Measurements from ENCODE around the gene LHX5.

LHX5 gene

GRCh38 chr12:113438523-113439300, 33.0 kb downstream of the LHX5 start:
- no peak for DNase-seq

DNA sequence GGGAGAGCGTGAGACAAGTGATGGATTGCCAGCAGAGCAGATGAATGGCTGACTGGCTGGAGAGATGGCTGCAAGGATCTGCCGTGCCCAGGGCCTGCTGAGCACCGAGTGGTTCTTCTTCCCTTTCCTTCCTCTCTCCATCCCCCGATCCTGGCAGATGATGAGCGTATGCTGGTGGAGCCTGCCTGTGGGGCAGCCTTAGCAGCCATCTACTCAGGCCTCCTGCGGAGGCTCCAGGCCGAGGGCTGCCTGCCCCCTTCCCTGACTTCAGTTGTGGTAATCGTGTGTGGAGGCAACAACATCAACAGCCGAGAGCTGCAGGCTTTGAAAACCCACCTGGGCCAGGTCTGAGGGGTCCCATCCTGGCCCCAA, 34.0 kb downstream of the LHX5 start:
- DNase-seq = no peak

DNA sequence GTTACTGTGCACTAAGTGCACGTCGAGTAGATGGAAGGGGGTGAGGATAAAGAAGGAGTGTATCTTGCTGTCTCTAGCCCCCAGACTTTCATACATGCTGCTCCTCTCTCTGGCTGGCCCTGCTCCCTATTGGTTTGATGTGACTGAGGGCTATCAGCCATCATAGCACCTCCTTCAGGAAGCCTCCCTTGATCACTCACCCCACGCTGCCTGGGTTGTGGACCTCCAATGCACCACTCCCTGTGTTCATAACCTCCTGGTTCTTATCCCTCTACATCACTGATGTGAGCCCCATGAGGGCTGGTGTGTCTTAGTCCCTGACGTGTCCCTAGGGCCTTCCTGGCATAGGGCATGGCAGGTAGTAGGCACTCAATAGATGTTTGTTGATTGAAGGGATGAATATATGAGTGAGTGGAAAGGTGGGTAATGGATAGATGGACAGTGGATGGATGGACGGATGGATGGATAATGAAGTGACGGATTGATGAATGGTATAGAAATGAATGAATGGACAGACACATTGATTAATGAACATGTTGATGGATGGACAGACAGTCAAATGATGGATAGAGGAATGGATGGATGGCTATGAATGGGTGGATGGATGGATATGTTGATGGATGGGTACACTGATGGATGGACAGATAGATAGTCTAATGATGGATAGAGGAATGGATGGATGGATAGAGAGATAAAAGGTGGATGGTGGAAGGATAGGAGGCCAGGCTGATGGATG, 34.5 kb downstream of the LHX5 start:
- no peak for DNase-seq

GRCh38 chr12:113436586-113436985, 35.1 kb downstream of the LHX5 start:
- DNase-seq = no peak

GRCh38 chr12:113435367-113435766, 36.3 kb downstream of the LHX5 start:
- no peak for DNase-seq

- no peak for DNase-seq
Observed at GRCh38 chr12:113432986-113433385, 38.7 kb downstream of the LHX5 start.

DNA sequence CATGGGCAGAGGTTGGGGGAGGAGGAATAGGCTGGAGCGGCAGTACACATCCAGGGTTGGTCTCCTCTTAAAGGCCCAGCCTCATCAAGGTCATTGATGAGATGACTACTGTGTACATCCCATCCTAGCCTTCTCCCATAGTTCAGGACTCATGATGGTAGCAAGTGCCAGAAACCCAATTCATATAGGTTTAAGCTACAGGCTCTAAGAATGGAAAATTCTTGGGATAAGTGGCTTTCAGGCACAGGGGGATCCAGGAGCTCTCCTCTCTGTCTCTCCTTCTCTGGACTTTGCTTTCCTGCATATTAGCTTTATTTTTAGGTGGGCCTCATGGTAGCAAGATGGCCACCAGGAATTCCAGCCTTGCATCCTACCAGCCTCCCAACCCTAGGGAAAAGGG, 43.2 kb downstream of the LHX5 start:
- DNase-seq = no peak

DNA sequence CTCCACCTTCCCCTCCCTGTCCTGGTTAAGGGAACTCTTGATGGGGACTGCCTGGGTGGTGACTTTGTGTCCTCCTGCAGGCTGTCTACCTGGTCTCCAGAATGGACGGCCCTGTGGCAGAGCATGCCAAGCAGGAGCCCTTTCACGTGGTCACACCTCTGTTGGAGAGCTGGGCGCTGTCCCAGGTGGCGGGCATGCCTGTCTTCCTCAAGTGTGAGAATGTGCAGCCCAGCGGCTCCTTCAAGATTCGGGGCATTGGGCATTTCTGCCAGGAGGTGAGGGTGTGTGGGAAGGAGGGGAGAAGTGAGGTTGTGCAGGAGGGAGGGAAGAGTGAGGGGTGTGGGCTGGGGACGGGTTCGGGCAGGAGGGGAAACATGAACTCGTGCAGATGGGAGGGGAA, 43.8 kb downstream of the LHX5 start:
- no peak for DNase-seq

DNA sequence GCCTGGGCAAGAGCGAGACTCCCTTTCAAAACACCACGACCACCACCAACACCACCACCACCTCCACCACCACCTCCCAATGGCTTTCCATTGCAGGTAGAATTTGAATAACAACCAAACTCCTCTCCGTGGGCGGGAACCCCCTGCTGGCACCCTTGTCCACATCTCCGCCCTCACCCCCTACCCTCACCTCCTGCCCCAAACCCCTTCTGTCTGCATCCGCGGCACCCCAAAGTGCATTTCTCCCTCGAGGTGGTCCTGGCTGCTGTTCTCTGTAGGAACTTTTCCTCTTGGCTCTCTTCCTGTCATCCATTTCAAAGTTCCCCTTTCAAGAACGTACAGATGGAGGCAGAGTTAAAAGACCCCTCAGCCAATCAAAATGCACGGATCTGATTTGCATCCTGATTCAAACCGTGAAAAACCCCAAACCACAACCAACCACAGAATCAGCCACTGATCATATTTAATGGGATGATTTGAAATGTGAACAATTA, 45.7 kb downstream of the LHX5 start:
- DNase-seq = no peak

- DNase-seq = no peak
Observed at GRCh38 chr12:113424915-113425823, 46.5 kb downstream of the LHX5 start.

GRCh38 chr12:113424456-113424855, 47.2 kb downstream of the LHX5 start:
- no peak for DNase-seq

GRCh38 chr12:113422886-113423669, 48.6 kb downstream of the LHX5 start:
- DNase-seq = no peak

- peak; percentile 62 for DNase-seq
Observed at GRCh38 chr12:113422030-113422885, 49.4 kb downstream of the LHX5 start, which contains the start of gene SDSL. TSS of gene SDSL (plus strand) at chr12:113422380. CDS start at chr12:113427983, 5,603 bp downstream.

GRCh38 chr12:113420996-113421595, 50.6 kb downstream of the LHX5 start:
- DNase-seq = no peak

DNA sequence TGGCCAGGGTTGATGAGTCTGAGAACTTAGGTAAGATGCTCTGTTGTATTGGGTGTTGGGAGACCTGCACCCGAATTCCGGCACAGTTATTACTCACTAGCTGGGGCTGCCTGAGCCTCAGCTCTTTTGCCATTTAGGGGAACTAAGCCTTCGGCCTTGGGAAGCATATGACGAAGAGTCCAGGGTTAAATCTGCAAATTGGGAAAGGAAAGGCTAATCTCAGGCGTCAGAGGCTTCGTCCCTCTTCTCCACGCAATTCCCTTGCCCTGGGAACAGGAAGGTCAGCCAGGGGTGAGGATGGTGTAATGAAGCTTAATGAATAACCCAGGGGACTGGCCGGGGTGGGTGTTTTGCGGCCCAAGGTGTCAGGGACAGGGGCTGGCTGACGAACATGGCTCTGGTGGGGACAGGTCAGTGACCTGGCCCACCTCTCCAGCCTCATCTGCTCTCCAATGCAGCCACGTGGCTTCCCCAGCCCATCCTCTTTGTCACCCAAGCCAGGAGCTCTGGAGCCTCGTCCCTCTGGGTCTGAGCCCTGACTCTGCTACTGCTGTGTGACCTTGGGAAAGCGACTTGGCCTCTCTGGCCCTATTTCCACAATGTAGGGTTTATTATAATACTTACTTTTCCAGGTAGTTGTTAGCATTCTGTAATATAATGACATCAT, 53.3 kb downstream of the LHX5 start:
- no peak for DNase-seq

DNA sequence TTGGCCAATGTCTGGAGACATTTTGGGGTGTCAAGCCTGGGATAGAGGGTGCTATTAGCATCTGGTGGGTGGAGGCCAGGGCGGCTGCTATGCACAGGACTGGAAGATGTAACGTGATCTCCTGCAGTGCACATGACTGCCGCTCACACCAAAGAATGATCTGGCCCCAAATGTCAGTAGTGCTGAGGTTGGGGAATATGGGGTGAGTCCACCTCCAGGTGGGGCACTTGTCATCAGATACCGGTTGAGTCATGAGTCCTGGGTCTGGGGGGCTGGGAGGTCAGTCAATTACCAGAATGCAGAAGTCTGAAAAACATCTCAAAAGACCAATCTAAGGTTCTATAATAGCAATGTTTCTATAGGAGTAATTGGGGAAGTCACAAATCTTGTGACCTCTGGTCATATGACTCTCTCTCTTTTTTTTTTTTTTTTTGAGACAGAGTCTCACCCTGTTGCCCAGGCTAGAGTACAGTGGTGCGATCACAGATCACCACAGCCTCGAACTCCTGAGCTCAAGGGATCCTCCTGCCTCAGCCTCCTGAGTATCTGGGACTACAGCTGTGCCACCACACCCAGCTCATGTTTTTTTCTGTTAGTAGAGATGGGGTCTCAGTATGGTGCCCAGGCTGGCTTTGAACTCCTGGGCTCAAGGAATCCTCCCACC, 55.4 kb downstream of the LHX5 start:
- peak; percentile 33 for DNase-seq

DNA sequence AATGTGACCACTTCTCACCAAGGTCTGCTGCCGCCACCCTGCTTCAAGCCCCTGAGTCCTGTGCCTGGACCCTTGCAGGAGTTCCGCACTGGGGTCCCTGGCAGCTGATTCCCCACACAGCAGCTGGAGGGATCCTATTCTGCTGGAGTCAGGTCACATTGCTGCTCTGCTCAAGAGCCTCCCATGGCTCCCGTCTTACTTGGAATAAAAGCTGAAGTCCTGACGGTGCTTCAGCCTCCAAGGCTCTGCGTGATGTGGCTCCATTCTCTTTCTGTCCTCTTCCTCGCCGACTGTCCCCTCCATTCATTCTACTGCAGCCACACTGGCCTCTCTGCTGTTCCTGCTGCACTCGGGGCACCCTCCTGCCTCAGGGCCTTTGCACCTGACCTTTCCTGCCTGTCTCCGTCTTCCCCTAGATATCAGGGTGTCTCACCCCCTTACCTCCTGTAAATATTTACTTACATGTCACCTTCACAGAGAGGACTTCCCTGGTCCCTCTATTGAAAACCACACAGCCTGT, 57.1 kb downstream of the LHX5 start:
- DNase-seq = no peak

DNA sequence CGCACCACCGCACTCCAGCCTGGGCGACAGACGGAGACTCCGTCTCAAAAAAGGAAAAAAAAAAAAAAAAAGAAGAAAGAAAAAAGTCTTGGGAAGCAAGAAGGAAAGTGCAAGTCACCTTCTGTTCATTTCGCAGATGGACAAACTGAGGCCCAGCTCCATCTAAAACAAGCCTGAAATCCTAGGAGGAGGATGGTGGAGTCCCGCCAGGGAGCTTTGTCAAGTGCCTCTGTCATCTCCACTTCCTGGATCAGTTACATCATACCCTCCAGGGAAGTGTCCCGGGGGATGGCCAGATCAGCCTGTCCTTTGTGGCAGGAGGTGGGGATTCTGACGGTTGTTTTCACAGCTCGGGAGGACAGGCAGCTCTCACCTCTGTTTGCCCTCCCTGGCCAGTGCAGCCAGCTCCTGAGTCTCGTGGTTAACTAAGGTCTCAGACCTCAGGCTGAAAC, 58.2 kb downstream of the LHX5 start:
- DNase-seq = no peak

Data from KG1 (cell line).